IMR-90 (cell line): ENCODE data around the gene VPS37C. TPM values are rescaled to one million over a fixed set of nuclear protein-coding genes. Genes with fewer than 3 reads are reported as not detected.

Experiments
- ATAC-seq: fragments of 200-7000 bp; cut with Tn5 transposase; 2 replicates; pipeline ENCODE4 v1.9.1; 2020; ENCODE audit warnings: low read depth, mild to moderate bottlenecking, moderate library complexity
- BruUV-seq: library from RNA; stranded (reverse); fragments of 400-500 nt; replicated peaks from 2 replicates; lab custom pipeline; 2021; lab: Mats Ljungman, UMichigan
- CTCF ChIA-PET: fragments of 300-600 bp; formaldehyde crosslinking; extraction: SDS; loops from one replicate; lab custom pipeline; 2021; ENCODE audit warnings: antibody characterized with exemption; lab: Yijun Ruan, JAX
- POLR2A ChIA-PET: fragments of 300-600 bp; sonication (Branson Sonifier 250); formaldehyde crosslinking; loops from one replicate; lab custom pipeline; 2022; ENCODE audit warnings: antibody characterized with exemption; ENCODE audit not compliant: unreplicated experiment; lab: Charles Lee
- DNase-seq: peaks from one replicate; pipeline ENCODE4 v3.0.0; 2013
- H2AFZ ChIP-seq: replicated peaks from 2 replicates; pipeline ENCODE3; 2013; ENCODE audit warnings: low read length, mild to moderate bottlenecking; ENCODE audit not compliant: poor library complexity
- H2AK5ac ChIP-seq: 2 replicates; pipeline ENCODE4 v1.6.1; 2013; ENCODE audit warnings: low read depth, low read length, inconsistent platforms
- H2AK9ac ChIP-seq: replicated peaks from 2 replicates; pipeline ENCODE3; 2013; ENCODE audit warnings: mild to moderate bottlenecking, low read depth, low read length, moderate library complexity; ENCODE audit not compliant: poor library complexity
- H2BK120ac ChIP-seq: 2 replicates; pipeline ENCODE4 v1.6.1; 2013; ENCODE audit warnings: low read depth, low read length, inconsistent platforms
- H2BK15ac ChIP-seq: 3 replicates; pipeline ENCODE4 v1.6.1; 2013; ENCODE audit warnings: low read depth, low read length, inconsistent platforms
- H2BK20ac ChIP-seq: 2 replicates; pipeline ENCODE4 v1.6.1; 2013; ENCODE audit warnings: low read depth, mild to moderate bottlenecking, inconsistent platforms, low read length, moderate library complexity
- H2BK5ac ChIP-seq: 2 replicates; pipeline ENCODE4 v1.6.1; 2013; ENCODE audit warnings: mild to moderate bottlenecking, low read depth, low read length, inconsistent platforms; ENCODE audit not compliant: poor library complexity, severe bottlenecking
- H3K14ac ChIP-seq: replicated peaks from 2 replicates; pipeline ENCODE4 v1.6.1; 2013; ENCODE audit warnings: low read depth, low read length, inconsistent platforms
- H3K18ac ChIP-seq: 2 replicates; pipeline ENCODE4 v1.6.1; 2013; ENCODE audit warnings: low read depth, low read length, control low read depth
- H3K23ac ChIP-seq: 2 replicates; pipeline ENCODE4 v1.6.1; 2013; ENCODE audit warnings: low read depth, low read length, inconsistent platforms
- H3K27ac ChIP-seq: 2 replicates; pipeline ENCODE4 v1.5.1; 2013; ENCODE audit warnings: mild to moderate bottlenecking, control low read depth, low read length; ENCODE audit not compliant: insufficient read depth
- H3K27me3 ChIP-seq: 2 replicates; pipeline ENCODE4 v1.6.1; 2013; ENCODE audit warnings: low read length; ENCODE audit not compliant: control insufficient read depth, insufficient read depth
- H3K36me3 ChIP-seq: 2 replicates; pipeline ENCODE4 v1.6.1; 2013; ENCODE audit warnings: low read length, mixed read lengths; ENCODE audit not compliant: control insufficient read depth, insufficient read depth
- H3K4ac ChIP-seq: 2 replicates; pipeline ENCODE4 v1.6.1; 2013; ENCODE audit warnings: low read depth, low read length, inconsistent platforms
- H3K4me1 ChIP-seq: 2 replicates; pipeline ENCODE4 v1.6.1; 2013; ENCODE audit warnings: low read length, mixed read lengths; ENCODE audit not compliant: control insufficient read depth, insufficient read depth
- H3K4me2 ChIP-seq: 2 replicates; pipeline ENCODE4 v1.6.1; 2013; ENCODE audit warnings: low read depth, mild to moderate bottlenecking, control low read depth, low read length, moderate library complexity
- H3K4me3 ChIP-seq: 2 replicates; pipeline ENCODE4 v1.5.1; 2013; ENCODE audit warnings: low read depth, mild to moderate bottlenecking, control low read depth, low read length, moderate library complexity; ENCODE audit not compliant: insufficient read depth
- H3K56ac ChIP-seq: 2 replicates; pipeline ENCODE4 v1.6.1; 2013; ENCODE audit warnings: low read length, inconsistent platforms; ENCODE audit not compliant: insufficient read depth; ENCODE audit errors: extremely low read depth
- H3K79me1 ChIP-seq, 2 experiments: 2 replicates each; pipeline ENCODE4 v1.6.1; 2013; ENCODE audit warnings: low read length in 2 of 2, inconsistent platforms in 1 of 2, low read depth in 1 of 2
- H3K9ac ChIP-seq: 2 replicates; pipeline ENCODE4 v1.6.1; 2013; ENCODE audit warnings: low read depth, low read length, control low read depth
- H3K9me1 ChIP-seq: 2 replicates; pipeline ENCODE4 v1.6.1; 2013; ENCODE audit warnings: low read length, inconsistent platforms; ENCODE audit not compliant: insufficient read depth
- H3K9me3 ChIP-seq: 2 replicates; pipeline ENCODE4 v1.6.1; 2013; ENCODE audit warnings: low read length; ENCODE audit not compliant: control insufficient read depth, insufficient read depth
- H4K20me1 ChIP-seq: 2 replicates; pipeline ENCODE4 v1.6.1; 2013; ENCODE audit warnings: low read length, inconsistent platforms; ENCODE audit not compliant: insufficient read depth
- H4K5ac ChIP-seq: 2 replicates; pipeline ENCODE4 v1.6.1; 2013; ENCODE audit warnings: mild to moderate bottlenecking, low read depth, low read length, control low read depth
- H4K8ac ChIP-seq, 2 experiments: 2 replicates each; pipeline ENCODE4 v1.6.1; 2013; ENCODE audit warnings: low read depth in 2 of 2, low read length in 2 of 2, control low read depth in 1 of 2, inconsistent platforms in 1 of 2
- H4K91ac ChIP-seq: 2 replicates; pipeline ENCODE4 v1.6.1; 2013; ENCODE audit warnings: low read depth, low read length, inconsistent platforms; ENCODE audit not compliant: insufficient read depth
- MAZ ChIP-seq: IDR thresholded peaks from 2 replicates; pipeline ENCODE4 v1.6.1; 2012; ENCODE audit warnings: low read depth, mild to moderate bottlenecking, low read length, improper control_type of control experiment, moderate library complexity, borderline replicate concordance
- WGBS, 2 experiments: methylation state at CpG; one replicate each; pipeline versions ENCODE4 v1.1.5 to v1.1.7; 2013; ENCODE audit warnings: missing lambda C conversion rate in 2 of 2; ENCODE audit not compliant: insufficient read length in 1 of 2; ENCODE audit errors: extremely low coverage in 2 of 2; 5-methylcytosine and 5-hydroxymethylcytosine counted together
- dilution Hi-C: fragments of 300-500 bp; cut with HindIII; formaldehyde crosslinking; loops from one replicate; pipeline ENCODE4 v1.14.3; 2018; ENCODE audit warnings: low sequenced_read_pairs; ENCODE audit not compliant: unreplicated experiment
- in situ Hi-C: fragments of 300-500 bp; cut with MboI; formaldehyde crosslinking; loops from 3 replicates; pipeline ENCODE4 v1.14.3; 2019; ENCODE audit warnings: low sequenced_read_pairs, inconsistent platforms, mixed read lengths
- intact Hi-C: fragments of 100-400 bp; cut with micrococcal nuclease; formaldehyde crosslinking; loops from 2 replicates; pipeline ENCODE4 v1.10.0; 2022
- polyA plus RNA-seq, 3 experiments: library from polyadenylated mRNA; depleted of rRNA; stranded (reverse); fragments of >200 nt; gene quantifications; 2 replicates each; pipeline ENCODE4 v1.2.3, GENCODE V29; 2012; ENCODE audit warnings: low replicate concordance in 1 of 3
- total RNA-seq: library from RNA; depleted of rRNA; stranded (reverse); fragments of >200 nt; gene quantifications from 2 replicates; pipeline ENCODE4 v1.2.3, GENCODE V29; 2012

The VPS37C gene
- total and polyA plus RNA-seq, 2 of the 4 experiments (the other 2 are of a cell fraction) = 3.2 to 13.2 TPM

GRCh38 chr11:61157743-61158142 is 3.5 kb downstream of the VPS37C start:
- intact Hi-C loops (no loop called here), dilution Hi-C loops (no loop called here), in situ Hi-C loops (no loop called here)
- DNase-seq (no peak), ATAC-seq (no peak)
- Histone ChIP-seq H3K4ac (0 out of 2 replicates have a peak overlapping the region, but pooled peaks have one; percentile 24), H2BK120ac (peak overlapping the region; percentile 4; the same call in 1 of the 2 replicates), H3K4me3 (no peak overlapping the region), H2BK5ac (peak overlapping the region; percentile 40), H3K36me3 (no peaks in the 10 kb centered on the region), H2BK15ac (no peak overlapping the region), H4K8ac (no peak overlapping the region; a peak in 1 of 4 replicates), H4K5ac (no peak overlapping the region), H2AK9ac (no peak overlapping the region), H3K9me3 (peaks cover 3% of the 10 kb centered on the region; the same call in 1 of the 2 replicates), H3K27me3 (no peaks in the 10 kb centered on the region), H3K4me1 (peaks cover 19% of the 10 kb centered on the region), H4K20me1 (peaks cover 5% of the 10 kb centered on the region), H2BK20ac (no peak overlapping the region; the same call in 1 of the 2 replicates), H4K91ac (no peak overlapping the region), H3K4me2 (no peak overlapping the region), H2AFZ (no peak overlapping the region), H3K18ac (no peak overlapping the region), H3K56ac (no peak overlapping the region), H3K14ac (no peak overlapping the region), H3K27ac (no peak overlapping the region), H2AK5ac (no peak overlapping the region), H3K9me1 (peaks cover 22% of the 10 kb centered on the region), H3K23ac (no peak overlapping the region), H3K9ac (no peak overlapping the region), H3K79me1 (peaks cover 26 to 52% of the 10 kb centered on the region in 2 experiments)
- ChIA-PET POLR2A (no interaction called here), CTCF (no interaction called here)
- no CpG with 5 or more reads among the region's 3 CpGs for WGBS, 2 experiments
- no peak for TF ChIP-seq MAZ
- BruUV-seq = no TSS peak
